HepG2 (cell line): ENCODE data around the gene PC. TPM values are rescaled to one million over a fixed set of nuclear protein-coding genes. Genes with fewer than 3 reads are reported as not detected.

Source experiments
- ATAC-seq: fragments of 200-7000 bp; cut with Tn5 transposase; 3 replicates; pipeline ENCODE4 v1.9.1; 2020; ENCODE audit warnings: mild to moderate bottlenecking, moderate library complexity
- BruUV-seq: library from RNA; stranded (reverse); fragments of 400-500 nt; replicated peaks from 2 replicates; lab custom pipeline; 2021; lab: Mats Ljungman, UMichigan
- CTCF ChIA-PET: fragments of 300-600 bp; formaldehyde crosslinking; extraction: SDS; loops from one replicate; lab custom pipeline; 2021; ENCODE audit warnings: low total read pairs, inconsistent platforms, low intra/inter-chr PET ratio; lab: Yijun Ruan, JAX
- POLR2A ChIA-PET: fragments of 350-600 bp; sonication (Branson Sonifier 250); formaldehyde crosslinking; loops from one replicate; lab custom pipeline; 2020; ENCODE audit warnings: antibody characterized with exemption, inconsistent platforms; lab: Yijun Ruan, JAX
- DNase-seq: peaks from one replicate; pipeline ENCODE4 v3.0.0-alpha.2; 2015; ENCODE audit warnings: low spot score
- FAIRE-seq: peaks from 3 replicates; lab custom pipeline; 2011; peaks lifted over from hg19 to GRCh38; lab: Jason Lieb, UNC
- H2AFZ ChIP-seq: one replicate; pipeline ENCODE4 v1.6.1; 2011; ENCODE audit warnings: low read length, inconsistent platforms
- H3K27ac ChIP-seq: fragments of 300-600 bp; 3 replicates; pipeline ENCODE4 v1.8.0; 2011; ENCODE audit warnings: mixed run types, mild to moderate bottlenecking, mixed read lengths, low read length, inconsistent platforms; ENCODE audit not compliant: insufficient read depth; ENCODE audit errors: extremely low read length
- H3K27me3 ChIP-seq, 2 experiments: fragments of 200-600 bp in 1 of 2; 2 replicates in 1 of 2; 3 replicates in 1 of 2; pipeline versions ENCODE4 v1.6.0 to v1.8.0; 2011; ENCODE audit warnings: low read length in 2 of 2, mild to moderate bottlenecking in 2 of 2, moderate library complexity in 2 of 2, inconsistent platforms in 1 of 2; ENCODE audit not compliant: insufficient read depth in 2 of 2, control insufficient read depth in 1 of 2
- H3K36me3 ChIP-seq, 2 experiments: fragments of 200-600 bp in 1 of 2; replicated peaks in 1 of 2; 2 replicates in 1 of 2; 3 replicates in 1 of 2; pipeline versions ENCODE4 v1.5.1 to v1.8.0; 2011; ENCODE audit warnings: low read length in 2 of 2, inconsistent platforms in 1 of 2; ENCODE audit not compliant: insufficient read depth in 2 of 2, control insufficient read depth in 1 of 2
- H3K4me1 ChIP-seq: 2 replicates; pipeline ENCODE4 v1.5.1; 2012; ENCODE audit warnings: low read length, inconsistent platforms; ENCODE audit not compliant: insufficient read depth
- H3K4me2 ChIP-seq: 2 replicates; pipeline ENCODE4 v1.6.0; 2011; ENCODE audit warnings: low read depth, low read length, inconsistent platforms
- H3K4me3 ChIP-seq, 3 experiments: fragments of 200-600 bp in 1 of 3; sonication (generic), shearing (Covaris generic) in 1 of 3; replicated peaks in 1 of 3; 2 replicates each; pipeline ENCODE4 v1.5.1; 2011 to 2016; ENCODE audit warnings: low read length in 3 of 3, inconsistent platforms in 2 of 3, low read depth in 2 of 3, mild to moderate bottlenecking in 2 of 3, control low read depth in 1 of 3, mixed read lengths in 1 of 3; ENCODE audit not compliant: insufficient read depth in 1 of 3
- H3K79me2 ChIP-seq: one replicate; pipeline ENCODE4 v1.6.1; 2011; ENCODE audit warnings: low read length, inconsistent platforms; ENCODE audit not compliant: insufficient read depth
- H3K9ac ChIP-seq: 2 replicates; pipeline ENCODE4 v1.6.0; 2011; ENCODE audit warnings: mild to moderate bottlenecking, low read depth, low read length, inconsistent platforms; ENCODE audit not compliant: insufficient read depth
- H3K9me3 ChIP-seq: 2 replicates; pipeline ENCODE4 v1.5.1; 2012; ENCODE audit warnings: mild to moderate bottlenecking, low read length
- H4K20me1 ChIP-seq: 2 replicates; pipeline ENCODE4 v1.6.0; 2011; ENCODE audit warnings: inconsistent platforms, mild to moderate bottlenecking, low read length, moderate library complexity; ENCODE audit not compliant: insufficient read depth
- CERS6 ChIP-seq: sonication (generic); formaldehyde crosslinking; IDR thresholded peaks from 2 replicates; pipeline ENCODE4 v1.5.0; 2020; ENCODE audit warnings: missing genetic modification reagents
- CREB1 ChIP-seq, 2 experiments: fragments of 450-650 bp in 1 of 2; IDR thresholded peaks; 2 replicates each; pipeline ENCODE4 v1.6.1; 2016 to 2017; ENCODE audit warnings: control low read depth in 1 of 2, mild to moderate bottlenecking in 1 of 2, missing compliant biosample characterization in 1 of 2, missing genetic modification characterization in 1 of 2
- DRAP1 ChIP-seq: IDR thresholded peaks from 2 replicates; pipeline ENCODE4 v1.6.1; 2016; ENCODE audit warnings: missing genetic modification reagents, missing compliant biosample characterization
- FUBP1 ChIP-seq: sonication (generic); formaldehyde crosslinking; IDR thresholded peaks from 2 replicates; pipeline ENCODE4 v1.5.1; 2020; ENCODE audit warnings: missing genetic modification reagents, mild to moderate bottlenecking, borderline replicate concordance
- GTF2F1 ChIP-seq: fragments of 150-350 bp; IDR thresholded peaks from 2 replicates; pipeline ENCODE4 v1.6.1; 2014; ENCODE audit warnings: low read length
- MAFF ChIP-seq: IDR thresholded peaks from 2 replicates; pipeline ENCODE4 v1.6.1; 2011; ENCODE audit warnings: low read depth, low read length, improper control_type of control experiment
- MAFK ChIP-seq, 2 experiments: IDR thresholded peaks in 1 of 2; conservative IDR thresholded peaks in 1 of 2; 2 replicates each; pipeline ENCODE4 v1.6.1; 2011; ENCODE audit warnings: improper control_type of control experiment in 2 of 2, low read length in 2 of 2
- PAWR ChIP-seq: sonication (generic); formaldehyde crosslinking; IDR thresholded peaks from 2 replicates; pipeline ENCODE4 v1.4.0; 2020; ENCODE audit warnings: missing genetic modification reagents, mild to moderate bottlenecking, borderline replicate concordance
- PCBP1 ChIP-seq: fragments of 200-400 bp; formaldehyde crosslinking; IDR thresholded peaks from 2 replicates; pipeline ENCODE4 v1.6.1; 2017; ENCODE audit warnings: mild to moderate bottlenecking, low read depth, low read length, borderline replicate concordance
- RCOR2 ChIP-seq: IDR thresholded peaks from 2 replicates; pipeline ENCODE4 v1.6.1; 2016; ENCODE audit warnings: missing biosample characterization, missing genetic modification reagents
- YEATS4 ChIP-seq: sonication (generic); formaldehyde crosslinking; IDR thresholded peaks from 2 replicates; pipeline ENCODE4 v1.4.0; 2020; ENCODE audit warnings: missing genetic modification reagents, borderline replicate concordance
- ZFX ChIP-seq: sonication (generic); formaldehyde crosslinking; IDR thresholded peaks from 2 replicates; pipeline ENCODE4 v1.4.0; 2020; ENCODE audit warnings: mild to moderate bottlenecking, low read depth, missing genetic modification reagents, moderate library complexity
- ZIK1 ChIP-seq: sonication (generic); formaldehyde crosslinking; IDR thresholded peaks from 2 replicates; pipeline ENCODE4 v1.5.0; 2020; ENCODE audit warnings: mild to moderate bottlenecking, low read depth, missing genetic modification reagents, borderline replicate concordance
- ZNF563 ChIP-seq: sonication (generic); formaldehyde crosslinking; IDR thresholded peaks from 2 replicates; pipeline ENCODE4 v1.8.0; 2022; ENCODE audit warnings: mild to moderate bottlenecking, moderate library complexity, missing genetic modification reagents
- WGBS: methylation state at CpG from one replicate; pipeline ENCODE4 v1.1.6; 2017; ENCODE audit warnings: low lambda C conversion rate; 5-methylcytosine and 5-hydroxymethylcytosine counted together
- in situ Hi-C: cut with HindIII; loops from 2 replicates; pipeline ENCODE4 v1.10.0; 2017; ENCODE audit warnings: low pct_unique_long_range_greater_than_20kb; ENCODE audit not compliant: extremely low pct_ligation_motif_present
- intact Hi-C: fragments of 100-400 bp; cut with micrococcal nuclease; formaldehyde crosslinking; loops from one replicate; pipeline ENCODE4 v1.10.0; 2022; ENCODE audit not compliant: unreplicated experiment
- polyA plus RNA-seq, 8 experiments: library from polyadenylated mRNA; depleted of rRNA in 3 of 8; stranded (reverse) in 7 of 8; unstranded in 1 of 8; fragments of >200 nt; fragmentation: Illumina TruSeq in 4 of 8; extraction: Trizol in 4 of 8; gene quantifications; 2 replicates each; pipeline versions ENCODE4 v1.2.1 to v1.2.3, GENCODE V29; 2011 to 2016; ENCODE audit warnings: low read depth in 4 of 8, missing spikeins in 1 of 8, mixed read lengths in 1 of 8; ENCODE audit not compliant: insufficient read depth in 1 of 8
- total RNA-seq, 5 experiments: library from RNA; depleted of rRNA; stranded (reverse); fragments of >200 nt; fragmentation: Illumina TruSeq; extraction: Trizol; gene quantifications; 2 replicates each; pipeline ENCODE4 v1.2.3, GENCODE V29; 2016; ENCODE audit warnings: low read depth in 1 of 5

The PC gene
- total and polyA plus RNA-seq, 2 of the 13 experiments (the other 11 are each of a cell fraction or from before 2014, with no cell fraction given): 29.0 to 39.0 TPM

- Histone ChIP-seq H3K27ac (peak overlapping the region; percentile 89), H3K4me3 (peak overlapping the region; percentile 5 to 70 (median 47); a peak in 4 of 6 replicates)
- FAIRE-seq: no peak
These were observed 53.1 kb downstream of the PC start for GRCh38 chr11:66904981-66905521.

GRCh38 chr11:66904561-66904960 is 53.6 kb downstream of the PC start:
- Histone ChIP-seq H3K27ac (peak overlapping the region; percentile 89), H3K9ac (peak overlapping the region; percentile 74)
- no peak for FAIRE-seq
- TF ChIP-seq PCBP1 (no peak), CERS6 (CRISPR knock-in tag) (no peak), FUBP1 (CRISPR knock-in tag) (no peak), CREB1 (IDR thresholded peaks at IDR 0.05) (no peak), CREB1 (CRISPR knock-in tag; IDR thresholded peaks at IDR 0.05) (0 out of 2 replicates have a peak, but pooled peaks have one; percentile 14), PAWR (CRISPR knock-in tag) (no peak), ZNF563 (CRISPR knock-in tag) (no peak)
- TF ChIP-seq, all 625 proteins: peak for 1
- peaks cover 61% of the 10 kb centered on the region for H3K79me2 ChIP-seq
- peak overlapping the region in 2 of 3 experiments; percentile 20 to 70; a peak in 1 of 6 replicates for H3K4me3 ChIP-seq
- WGBS: 55% methylated on average over 6 of the region's 6 CpGs
- ChIA-PET CTCF (no interaction called here), POLR2A (interaction anchor here (0.8 to 1.5 kb wide), 2 partner anchors 14 to 67 kb away, joined by 3 read pairs; no protein-coding TSS in a partner anchor)
- peaks cover 85% of the 10 kb centered on the region for H3K4me1 ChIP-seq
- no peaks in the 10 kb centered on the region for H4K20me1 ChIP-seq
- no peaks in the 10 kb centered on the region for H3K27me3 ChIP-seq
- in situ Hi-C loops: no loop called here
- no peak overlapping the region for H2AFZ ChIP-seq
- ATAC-seq (no peak), DNase-seq (no peak)
- H3K36me3 ChIP-seq: 0 out of 5 replicates have a peak, but pooled peaks cover 0 to 2% of the 10 kb centered on the region in 2 experiments
- no TSS peak for BruUV-seq
- intact Hi-C loops: no loop called here
- peak overlapping the region; percentile 97 for H3K4me2 ChIP-seq
- no peaks in the 10 kb centered on the region for H3K9me3 ChIP-seq

More at GRCh38 chr11:66904981-66905521, 53.1 kb downstream of the PC start:
- CTCF ChIA-PET: no interaction called here
- Histone ChIP-seq H3K4me2 (peak overlapping the region; percentile 97), H3K79me2 (peaks cover 60% of the 10 kb centered on the region), H3K36me3 (0 out of 5 replicates have a peak, but pooled peaks cover 0 to 2% of the 10 kb centered on the region in 2 experiments), H2AFZ (no peak overlapping the region), H3K4me1 (peaks cover 89% of the 10 kb centered on the region), H3K9ac (peak overlapping the region; percentile 74), H4K20me1 (no peaks in the 10 kb centered on the region), H3K9me3 (no peaks in the 10 kb centered on the region), H3K27me3 (no peaks in the 10 kb centered on the region)
- POLR2A ChIA-PET: interaction anchor here (1.3 to 4.0 kb wide), 4 partner anchors 42 to 66 kb away, joined by 3 to 15 read pairs (median 6); partner anchors contain the start of gene PC
- ATAC-seq: no peak
- no TSS peak for BruUV-seq
- intact Hi-C loops: loop anchor here (5.0 kb wide), 1 partner anchor 52 kb away; the partner anchor contains the start of gene PC
- in situ Hi-C loops: no loop called here
- TF ChIP-seq ZFX (CRISPR knock-in tag) (0 out of 2 replicates have a peak, but pooled peaks have one; percentile 14), MAFF (peak; percentile 87), ZIK1 (CRISPR knock-in tag) (no peak), MAFK (conservative IDR thresholded peaks at IDR 0.05 in 1 of 2, IDR thresholded peaks at IDR 0.05 in 1 of 2; ENCODE audit: low read length in 2 of 2) (peak; percentile 87 to 89), GTF2F1 (no peak), DRAP1 (no peak), RCOR2 (CRISPR knock-in tag) (0 out of 2 replicates have a peak, but pooled peaks have one; percentile 8), YEATS4 (CRISPR knock-in tag) (peak; percentile 27; the same call in 1 of the 2 replicates)
- no peak for DNase-seq
- 60% methylated on average over 8 of the region's 8 CpGs for WGBS
